Effector CD4-positive, alpha-beta T cell (primary cell): ENCODE measurements around the gene ASXL2.
"Not testable (repeated sequence)": the region's sequence is repeated elsewhere in the genome, so short reads cannot be mapped to it uniquely, and the experiment has no call there.

Source experiments
- DNase-seq: peaks from one replicate; pipeline ENCODE4 v3.0.0-alpha.2; 2020

ASXL2 gene

GRCh38 chr2:25831746-25832449, 46.4 kb downstream of the ASXL2 start:
- no peak for DNase-seq

- no peak for DNase-seq
These were observed 48.5 kb downstream of the ASXL2 start for GRCh38 chr2:25829828-25830227.

- no peak for DNase-seq
These were observed 48.9 kb downstream of the ASXL2 start for GRCh38 chr2:25829377-25829704.

GRCh38 chr2:25828532-25829376, 49.5 kb downstream of the ASXL2 start:
- DNase-seq = not testable (repeated sequence)

GRCh38 chr2:25825238-25825637, 53.0 kb downstream of the ASXL2 start:
- DNase-seq = peak; percentile 9

- no peak for DNase-seq
These were observed 53.6 kb downstream of the ASXL2 start for GRCh38 chr2:25824718-25825117.

GRCh38 chr2:25824216-25824615, 54.1 kb downstream of the ASXL2 start:
- DNase-seq = no peak

- peak; percentile 60 for DNase-seq
These were observed 55.8 kb downstream of the ASXL2 start for GRCh38 chr2:25822190-25823117.

GRCh38 chr2:25821225-25822056, 56.8 kb downstream of the ASXL2 start:
- DNase-seq = no peak

- DNase-seq = no peak
These were observed 58.7 kb downstream of the ASXL2 start for GRCh38 chr2:25819597-25820039.

GRCh38 chr2:25817630-25818029, 60.7 kb downstream of the ASXL2 start:
- DNase-seq = no peak

GRCh38 chr2:25817006-25817405, 61.3 kb downstream of the ASXL2 start:
- DNase-seq = no peak

GRCh38 chr2:25816249-25816648, 62.0 kb downstream of the ASXL2 start:
- DNase-seq = no peak

GRCh38 chr2:25814681-25815080, 63.6 kb downstream of the ASXL2 start:
- DNase-seq = no peak

- DNase-seq = no peak
These were observed 67.9 kb downstream of the ASXL2 start for GRCh38 chr2:25810428-25810827.

GRCh38 chr2:25809646-25810045, 68.6 kb downstream of the ASXL2 start:
- DNase-seq = no peak

- DNase-seq = no peak
These were observed 70.3 kb downstream of the ASXL2 start for GRCh38 chr2:25808006-25808383.

- DNase-seq = no peak
These were observed 71.3 kb downstream of the ASXL2 start for GRCh38 chr2:25806941-25807340.

GRCh38 chr2:25805987-25806386, 72.3 kb downstream of the ASXL2 start:
- DNase-seq = no peak

- DNase-seq = no peak
These were observed 73.9 kb downstream of the ASXL2 start for GRCh38 chr2:25804338-25804737.

- DNase-seq = no peak
These were observed 79.0 kb downstream of the ASXL2 start for GRCh38 chr2:25799301-25799700.
